ENCODE results near the gene FBXL5.

DNA sequence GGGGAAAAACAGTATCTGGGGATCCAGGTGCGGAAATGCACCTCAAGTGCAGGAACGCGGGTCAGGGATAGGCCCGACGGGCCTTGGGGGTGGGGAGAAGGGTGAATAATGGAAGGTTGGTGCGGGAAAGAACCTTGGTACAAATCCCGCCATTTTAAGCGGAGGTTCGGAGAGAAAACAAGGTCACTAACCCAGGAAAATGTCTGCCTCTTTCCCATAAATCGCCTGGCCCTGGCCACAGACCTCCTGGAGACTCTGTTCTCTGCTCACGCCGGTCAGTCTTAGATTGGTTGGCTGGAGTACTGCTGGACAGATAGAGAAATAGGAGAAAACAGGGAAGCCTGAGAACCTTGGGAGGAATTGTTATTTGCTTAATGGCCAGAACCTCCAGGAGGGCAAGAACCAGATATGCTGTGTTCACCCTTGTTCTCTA is 897 bp upstream of the FBXL5 start:
- TF ChIP-seq, protein P1, sequence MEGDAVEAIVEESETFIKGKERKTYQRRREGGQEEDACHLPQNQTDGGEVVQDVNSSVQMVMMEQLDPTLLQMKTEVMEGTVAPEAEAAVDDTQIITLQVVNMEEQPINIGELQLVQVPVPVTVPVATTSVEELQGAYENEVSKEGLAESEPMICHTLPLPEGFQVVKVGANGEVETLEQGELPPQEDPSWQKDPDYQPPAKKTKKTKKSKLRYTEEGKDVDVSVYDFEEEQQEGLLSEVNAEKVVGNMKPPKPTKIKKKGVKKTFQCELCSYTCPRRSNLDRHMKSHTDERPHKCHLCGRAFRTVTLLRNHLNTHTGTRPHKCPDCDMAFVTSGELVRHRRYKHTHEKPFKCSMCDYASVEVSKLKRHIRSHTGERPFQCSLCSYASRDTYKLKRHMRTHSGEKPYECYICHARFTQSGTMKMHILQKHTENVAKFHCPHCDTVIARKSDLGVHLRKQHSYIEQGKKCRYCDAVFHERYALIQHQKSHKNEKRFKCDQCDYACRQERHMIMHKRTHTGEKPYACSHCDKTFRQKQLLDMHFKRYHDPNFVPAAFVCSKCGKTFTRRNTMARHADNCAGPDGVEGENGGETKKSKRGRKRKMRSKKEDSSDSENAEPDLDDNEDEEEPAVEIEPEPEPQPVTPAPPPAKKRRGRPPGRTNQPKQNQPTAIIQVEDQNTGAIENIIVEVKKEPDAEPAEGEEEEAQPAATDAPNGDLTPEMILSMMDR (IDR thresholded peaks at IDR 0.05; ENCODE audit: extremely low read depth in 1 of 2, insufficient read depth in 1 of 2, low read depth in 1 of 2, low read length in 2 of 2), result no peak
- no peak for TF ChIP-seq POLR2A (IDR thresholded peaks at IDR 0.05; ENCODE audit: low read depth, low read length)
- no peak for TF ChIP-seq MYC (IDR thresholded peaks at IDR 0.05; ENCODE audit: low read depth, low read length)
- TF ChIP-seq POLR2AphosphoS5 (IDR thresholded peaks at IDR 0.05; ENCODE audit: insufficient read depth, low read depth, low read length), result no peak
- TF ChIP-seq, protein P2, sequence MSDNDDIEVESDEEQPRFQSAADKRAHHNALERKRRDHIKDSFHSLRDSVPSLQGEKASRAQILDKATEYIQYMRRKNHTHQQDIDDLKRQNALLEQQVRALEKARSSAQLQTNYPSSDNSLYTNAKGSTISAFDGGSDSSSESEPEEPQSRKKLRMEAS (IDR thresholded peaks at IDR 0.05; ENCODE audit: insufficient read depth, insufficient read length), result no peak
- no peak for TF ChIP-seq EZH2 (IDR thresholded peaks at IDR 0.05; ENCODE audit: borderline replicate concordance, low read depth, low read length, severe bottlenecking)
- TF ChIP-seq JUN (IDR thresholded peaks at IDR 0.05; ENCODE audit: borderline replicate concordance, insufficient read depth, insufficient read length, low read depth), result no peak
- TF ChIP-seq GATA2 (IDR thresholded peaks at IDR 0.05; ENCODE audit: insufficient read depth, insufficient read length, low read depth, low read length), result no peak
